OCI-LY1 (cell line): ENCODE results near the gene CPXM2.

Source experiments
- H2AFZ ChIP-seq: fragments of 200-600 bp; sonication (generic), shearing (Covaris generic); 2 replicates; pipeline ENCODE4 v1.6.0; 2014; ENCODE audit warnings: antibody characterized with exemption, mild to moderate bottlenecking, low read length
- H3F3A ChIP-seq: fragments of 200-600 bp; sonication (generic), shearing (Covaris generic); 2 replicates; pipeline ENCODE4 v1.6.0; 2014; ENCODE audit warnings: mild to moderate bottlenecking, antibody characterized with exemption, low read length, moderate library complexity; ENCODE audit not compliant: insufficient read depth
- H3K27ac ChIP-seq: fragments of 200-600 bp; sonication (generic); 2 replicates; pipeline ENCODE4 v1.5.1; 2014; ENCODE audit warnings: low read length, mixed run types, mild to moderate bottlenecking, low read depth; ENCODE audit not compliant: poor library complexity, severe bottlenecking
- H3K27me3 ChIP-seq: fragments of 200-600 bp; sonication (generic); 2 replicates; pipeline ENCODE4 v1.6.0; 2014; ENCODE audit warnings: antibody characterized with exemption, mild to moderate bottlenecking, low read length, moderate library complexity; ENCODE audit not compliant: insufficient read depth
- H3K36me3 ChIP-seq: fragments of 200-600 bp; sonication (generic); 2 replicates; pipeline ENCODE4 v1.6.1; 2014; ENCODE audit warnings: mild to moderate bottlenecking, antibody characterized with exemption, low read length, moderate library complexity, mixed read lengths; ENCODE audit not compliant: insufficient read depth
- H3K4me1 ChIP-seq: fragments of 200-600 bp; sonication (generic); 2 replicates; pipeline ENCODE4 v1.5.1; 2014; ENCODE audit warnings: mild to moderate bottlenecking, low read length, moderate library complexity; ENCODE audit not compliant: insufficient read depth, severe bottlenecking
- H3K4me2 ChIP-seq: fragments of 200-600 bp; sonication (generic), shearing (Covaris generic); 2 replicates; pipeline ENCODE4 v1.6.1; 2014; ENCODE audit warnings: low read length
- H3K4me3 ChIP-seq: fragments of 200-600 bp; sonication (generic); 2 replicates; pipeline ENCODE4 v1.5.1; 2014; ENCODE audit warnings: low read length, low read depth, mild to moderate bottlenecking, mixed read lengths; ENCODE audit not compliant: poor library complexity, severe bottlenecking
- H3K79me2 ChIP-seq: fragments of 200-600 bp; shearing (Covaris generic); 2 replicates; pipeline ENCODE4 v1.6.1; 2016; ENCODE audit warnings: mixed run types, low read length, mixed read lengths; ENCODE audit not compliant: insufficient read depth
- H3K9ac ChIP-seq: fragments of 200-600 bp; sonication (generic), shearing (Covaris generic); 2 replicates; pipeline ENCODE4 v1.6.1; 2014; ENCODE audit warnings: mild to moderate bottlenecking, low read length, mixed read lengths
- H3K9me2 ChIP-seq: fragments of 200-600 bp; sonication (generic), shearing (Covaris generic); 2 replicates; pipeline ENCODE4 v1.6.1; 2014; ENCODE audit warnings: low read depth, mild to moderate bottlenecking, low read length, mixed read lengths
- H3K9me3 ChIP-seq: fragments of 200-600 bp; shearing (Covaris generic); 2 replicates; pipeline ENCODE4 v1.6.1; 2014; ENCODE audit warnings: low read length, mixed read lengths
- H4K20me1 ChIP-seq: fragments of 200-600 bp; sonication (generic), shearing (Covaris generic); 2 replicates; pipeline ENCODE4 v1.6.0; 2016; ENCODE audit warnings: mild to moderate bottlenecking, low read length; ENCODE audit not compliant: insufficient read depth
- CTCF ChIP-seq: fragments of 200-600 bp; sonication (generic), shearing (Covaris generic); IDR thresholded peaks from 2 replicates; pipeline ENCODE4 v1.5.1; 2017; ENCODE audit warnings: mild to moderate bottlenecking, antibody characterized with exemption, low read length, moderate library complexity, mixed read lengths
- EZH2 ChIP-seq: fragments of 200-600 bp; sonication (generic), shearing (Covaris generic); IDR thresholded peaks from 2 replicates; pipeline ENCODE4 v1.8.0; 2017; ENCODE audit warnings: borderline replicate concordance, mixed run types, mild to moderate bottlenecking, antibody characterized with exemption, low read length, moderate library complexity, mixed read lengths

Gene CPXM2

GRCh38 chr10:123908379-123908778, 16.8 kb upstream of the CPXM2 start:
- Histone ChIP-seq H3K36me3 (no peaks in the 10 kb centered on the region), H4K20me1 (no peaks in the 10 kb centered on the region), H3F3A (no peaks in the 10 kb centered on the region), H3K4me1 (no peaks in the 10 kb centered on the region), H3K27ac (no peak overlapping the region), H3K4me2 (no peak overlapping the region), H3K9me3 (no peaks in the 10 kb centered on the region), H3K4me3 (no peak overlapping the region), H3K27me3 (no peaks in the 10 kb centered on the region), H3K9me2 (no peaks in the 10 kb centered on the region), H2AFZ (no peak overlapping the region), H3K9ac (no peak overlapping the region), H3K79me2 (no peaks in the 10 kb centered on the region)
- TF ChIP-seq EZH2: no peak
- TF ChIP-seq CTCF: no peak

- no peaks in the 10 kb centered on the region for H3K4me1 ChIP-seq
- no peaks in the 10 kb centered on the region for H3K79me2 ChIP-seq
- H3K4me2 ChIP-seq: no peak overlapping the region
- no peak for TF ChIP-seq CTCF
- TF ChIP-seq EZH2: no peak
- no peak overlapping the region for H3K9ac ChIP-seq
- no peaks in the 10 kb centered on the region for H3K9me3 ChIP-seq
- H3K27ac ChIP-seq: no peak overlapping the region
- H3K36me3 ChIP-seq: no peaks in the 10 kb centered on the region
- H3K27me3 ChIP-seq: no peaks in the 10 kb centered on the region
- H3F3A ChIP-seq: no peaks in the 10 kb centered on the region
- H3K9me2 ChIP-seq: no peaks in the 10 kb centered on the region
- H4K20me1 ChIP-seq: no peaks in the 10 kb centered on the region
- H3K4me3 ChIP-seq: no peak overlapping the region
- H2AFZ ChIP-seq: no peak overlapping the region
Measured at GRCh38 chr10:123906884-123907652, 15.5 kb upstream of the CPXM2 start.

- H3K9me2 ChIP-seq: no peaks in the 10 kb centered on the region
- H3K4me3 ChIP-seq: no peak overlapping the region
- no peaks in the 10 kb centered on the region; the same call in 1 of the 2 replicates for H3K27me3 ChIP-seq
- no peaks in the 10 kb centered on the region for H3K9me3 ChIP-seq
- no peaks in the 10 kb centered on the region for H4K20me1 ChIP-seq
- H3K79me2 ChIP-seq: no peaks in the 10 kb centered on the region
- no peak for TF ChIP-seq CTCF
- no peak for TF ChIP-seq EZH2
- H3K36me3 ChIP-seq: no peaks in the 10 kb centered on the region
- H3K4me1 ChIP-seq: no peaks in the 10 kb centered on the region
- no peak overlapping the region for H2AFZ ChIP-seq
- no peaks in the 10 kb centered on the region for H3F3A ChIP-seq
- H3K9ac ChIP-seq: no peak overlapping the region
- H3K4me2 ChIP-seq: no peak overlapping the region
- no peak overlapping the region for H3K27ac ChIP-seq
Measured at GRCh38 chr10:123906296-123906695, 14.7 kb upstream of the CPXM2 start.
